Activated naive CD4-positive, alpha-beta T cell treated with anti-CD3 and anti-CD28 coated beads for 36 hours (primary cell): ENCODE measurements around the gene MSANTD2. TPM values are rescaled to one million over a fixed set of nuclear protein-coding genes. Genes with fewer than 3 reads are reported as not detected.

Source experiments
- CTCF ChIA-PET: fragments of 350-600 bp; sonication (Branson Sonifier 250); formaldehyde crosslinking; loops from one replicate; lab custom pipeline; 2021; ENCODE audit warnings: antibody characterized with exemption; lab: Charles Lee
- DNase-seq: peaks from one replicate; pipeline ENCODE4 v3.0.0-alpha.2; 2020
- H3K27ac Mint-ChIP-seq: one replicate; pipeline ENCODE4 v1.8.0; 2021; ENCODE audit warnings: mild to moderate bottlenecking, mixed read lengths
- H3K27me3 Mint-ChIP-seq: one replicate; pipeline ENCODE4 v1.8.0; 2021; ENCODE audit warnings: low read depth, mixed read lengths
- H3K36me3 Mint-ChIP-seq: one replicate; pipeline ENCODE4 v1.8.0; 2021; ENCODE audit warnings: low read depth, mixed read lengths
- H3K4me1 Mint-ChIP-seq: one replicate; pipeline ENCODE4 v1.8.0; 2021; ENCODE audit warnings: low read depth, mixed read lengths
- H3K4me3 Mint-ChIP-seq: one replicate; pipeline ENCODE4 v1.8.0; 2021; ENCODE audit warnings: mild to moderate bottlenecking, moderate library complexity, mixed read lengths
- H3K9me3 Mint-ChIP-seq: one replicate; pipeline ENCODE4 v1.8.0; 2021; ENCODE audit warnings: mixed read lengths
- intact Hi-C: fragments of 100-400 bp; cut with micrococcal nuclease; formaldehyde crosslinking; loops from one replicate; pipeline ENCODE4 v1.15.1; 2023
- total RNA-seq, 2 experiments: library from RNA; stranded (reverse); gene quantifications; one replicate each; pipeline ENCODE4 v1.2.3, GENCODE V29; 2021

MSANTD2 gene
- total RNA-seq, 2 experiments from 2014 or later: 3.8 to 4.2 TPM

DNA sequence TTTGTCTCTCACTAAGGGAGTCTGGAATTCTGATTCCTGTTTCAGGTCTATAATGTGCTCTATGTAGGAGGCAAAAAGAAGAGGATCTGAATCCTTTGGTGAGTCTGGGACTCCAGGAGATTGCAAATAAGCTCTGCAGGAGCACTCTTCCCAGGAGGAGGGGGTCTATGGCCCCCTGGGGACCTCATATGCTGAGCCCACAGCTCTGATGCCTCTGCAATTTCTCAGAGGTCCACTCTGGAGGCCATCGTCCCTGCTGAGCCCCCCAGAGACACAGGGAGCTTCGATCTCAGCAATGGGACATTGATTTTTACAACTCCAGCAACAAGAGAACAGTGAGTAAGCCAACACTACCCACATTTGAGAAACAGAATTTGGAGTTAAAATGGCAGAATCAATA is 80.7 kb downstream of the MSANTD2 start:
- H3K4me3 Mint-ChIP-seq: no peak overlapping the region
- H3K9me3 Mint-ChIP-seq: no peaks in the 10 kb centered on the region
- peaks cover 24% of the 10 kb centered on the region for H3K27me3 Mint-ChIP-seq
- H3K27ac Mint-ChIP-seq: no peak overlapping the region
- H3K4me1 Mint-ChIP-seq: peaks cover 23% of the 10 kb centered on the region
- no peaks in the 10 kb centered on the region for H3K36me3 Mint-ChIP-seq
- no peak for DNase-seq
- CTCF ChIA-PET: no interaction called here
- intact Hi-C loops: no loop called here

DNA sequence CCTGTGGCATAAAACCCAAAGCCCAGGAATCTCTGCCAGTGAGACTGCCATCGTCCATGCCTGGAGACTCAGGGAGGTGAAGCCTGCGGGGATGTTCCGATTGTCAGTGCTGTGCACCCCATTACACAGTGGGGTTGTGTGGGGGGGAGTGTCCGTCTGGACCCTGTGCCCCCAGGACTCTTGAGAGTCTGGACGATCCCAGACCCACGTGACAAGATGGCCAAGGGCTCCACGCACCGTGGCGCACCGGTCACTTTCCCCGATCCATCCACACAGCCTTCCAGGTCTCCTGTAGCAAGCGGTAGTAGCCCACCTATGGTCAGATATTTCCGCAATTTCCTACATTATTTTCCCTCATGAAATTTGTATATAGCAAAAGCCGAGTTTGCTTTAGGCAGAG is 81.4 kb downstream of the MSANTD2 start:
- intact Hi-C loops: no loop called here
- no peak for DNase-seq
- Mint-ChIP-seq H3K36me3 (no peaks in the 10 kb centered on the region), H3K4me3 (no peak overlapping the region), H3K4me1 (peaks cover 23% of the 10 kb centered on the region), H3K27me3 (peaks cover 26% of the 10 kb centered on the region), H3K27ac (no peak overlapping the region), H3K9me3 (no peaks in the 10 kb centered on the region)
- CTCF ChIA-PET: no interaction called here

DNA sequence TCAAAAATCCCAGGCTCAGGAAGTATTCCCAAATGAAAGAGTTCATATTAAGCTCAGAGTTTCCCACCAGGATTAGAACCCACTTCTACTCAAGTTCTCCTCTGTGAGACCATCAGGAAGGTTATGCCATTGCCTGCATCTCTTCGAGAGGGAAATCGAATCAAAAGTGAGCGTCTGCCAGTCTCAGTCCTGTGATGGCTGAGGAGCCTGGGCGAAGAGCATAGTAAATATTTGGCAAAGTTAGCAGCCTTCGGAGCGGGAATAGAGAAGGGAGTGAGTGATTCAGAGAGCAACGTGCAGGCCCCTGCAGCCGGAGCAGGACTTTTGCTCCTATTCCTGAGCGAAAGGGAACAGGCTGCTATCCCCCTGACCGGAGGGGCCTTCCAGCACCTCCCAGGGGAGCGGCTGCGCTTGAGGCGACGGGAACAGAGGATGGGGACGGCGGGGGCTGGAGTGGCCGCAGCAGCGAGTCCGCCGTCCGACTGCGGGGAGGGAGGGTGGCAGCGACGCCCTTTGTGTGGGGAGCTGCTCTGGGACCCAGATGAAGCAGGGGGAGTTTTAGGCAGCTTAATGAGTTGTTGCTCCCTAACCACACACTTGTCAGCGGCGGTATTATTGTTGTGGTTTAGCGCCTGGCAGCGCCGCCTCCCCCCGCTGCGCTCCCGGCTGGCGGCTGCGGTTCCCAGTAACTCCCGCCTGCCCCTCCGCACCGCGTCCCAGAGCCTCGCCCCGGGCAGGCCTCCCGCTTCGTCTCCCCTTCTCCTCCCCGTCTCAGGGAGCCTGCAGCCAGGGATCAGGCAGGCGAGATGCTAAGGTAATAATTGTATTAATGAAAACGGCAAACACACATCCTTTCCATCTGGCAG is 82.2 kb downstream of the MSANTD2 start:
- CTCF ChIA-PET: interaction anchor here (1.1 kb wide), 1 partner anchor 49 kb away, joined by 3 read pairs; no protein-coding TSS in a partner anchor
- H3K27me3 Mint-ChIP-seq: peaks cover 26% of the 10 kb centered on the region
- DNase-seq: peak; percentile 54
- intact Hi-C loops: no loop called here
- peaks cover 23% of the 10 kb centered on the region for H3K4me1 Mint-ChIP-seq
- H3K4me3 Mint-ChIP-seq: peak overlapping the region; percentile 58
- H3K36me3 Mint-ChIP-seq: no peaks in the 10 kb centered on the region
- H3K9me3 Mint-ChIP-seq: no peaks in the 10 kb centered on the region
- H3K27ac Mint-ChIP-seq: no peak overlapping the region

DNA sequence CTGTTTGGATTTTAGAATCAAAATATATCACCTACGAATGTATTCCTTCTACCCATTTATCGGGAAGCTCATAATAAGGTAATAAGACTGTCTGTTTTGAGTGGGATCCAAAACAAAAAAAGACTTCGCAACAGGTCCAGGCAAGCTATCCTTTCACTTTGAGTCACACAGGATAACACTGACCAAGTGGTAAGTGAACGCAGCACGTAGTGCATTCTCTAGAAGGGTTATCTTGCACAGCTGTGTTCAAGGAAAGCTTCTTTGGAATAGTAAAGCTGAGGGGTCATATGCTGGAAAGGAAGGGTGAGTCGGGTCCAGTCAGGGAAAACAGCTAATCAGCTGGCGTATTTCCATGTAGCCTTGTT is 82.8 kb downstream of the MSANTD2 start:
- Mint-ChIP-seq H3K4me1 (peaks cover 17% of the 10 kb centered on the region), H3K27ac (no peak overlapping the region), H3K27me3 (peaks cover 26% of the 10 kb centered on the region), H3K9me3 (no peaks in the 10 kb centered on the region), H3K4me3 (peak overlapping the region; percentile 58), H3K36me3 (no peaks in the 10 kb centered on the region)
- CTCF ChIA-PET: interaction anchor here (0.9 to 1.1 kb wide), 2 partner anchors 48 to 72 kb away, joined by 3 read pairs; no protein-coding TSS in a partner anchor
- DNase-seq: no peak
- intact Hi-C loops: no loop called here

DNA sequence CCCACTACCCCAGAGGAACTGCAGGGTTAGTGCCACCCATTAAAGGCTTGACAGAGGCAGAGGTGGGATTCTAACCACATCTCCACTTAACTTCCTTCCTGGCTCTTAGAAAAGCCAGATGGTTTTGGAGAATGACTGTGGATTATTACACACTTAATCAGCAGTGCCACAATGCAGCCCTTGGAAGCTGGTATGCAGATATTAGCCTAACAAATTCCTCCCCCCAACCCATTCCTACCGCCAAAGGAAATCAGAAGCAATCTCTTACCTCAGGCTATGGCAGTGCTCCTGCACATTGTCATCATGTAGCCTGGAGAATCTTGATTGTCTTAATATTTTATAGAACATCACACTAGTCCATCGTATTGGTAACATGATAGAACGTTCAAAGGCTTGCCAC is 83.6 kb downstream of the MSANTD2 start:
- CTCF ChIA-PET: interaction anchor here (0.9 kb wide), 1 partner anchor 71 kb away, joined by 3 read pairs; no protein-coding TSS in a partner anchor

More for the DNA sequence above, 83.6 kb downstream of the MSANTD2 start:
- intact Hi-C loops: no loop called here
- DNase-seq: no peak
- H3K27me3 Mint-ChIP-seq: peaks cover 26% of the 10 kb centered on the region
- no peaks in the 10 kb centered on the region for H3K36me3 Mint-ChIP-seq
- H3K9me3 Mint-ChIP-seq: no peaks in the 10 kb centered on the region
- H3K4me1 Mint-ChIP-seq: peaks cover 11% of the 10 kb centered on the region
- no peak overlapping the region for H3K27ac Mint-ChIP-seq
- no peak overlapping the region for H3K4me3 Mint-ChIP-seq

Other genes with a start within 250 kb of the MSANTD2 start
- gene OR8A1, start 230.4 kb downstream of the MSANTD2 start, total RNA-seq: not detected
- not detected for gene PANX3, start 189.0 kb downstream of the MSANTD2 start, total RNA-seq
- 10 to 100 TPM; 28.3 to 28.6 TPM for gene TBRG1, start 177.5 kb downstream of the MSANTD2 start, total RNA-seq
- gene SIAE, start 126.7 kb downstream of the MSANTD2 start, total RNA-seq: 10 to 100 TPM in 1 of 2 experiments, 1 to 10 TPM in 1; 7.8 to 10.8 TPM
- 1 to 10 TPM; 3.9 to 5.1 TPM for gene SPA17, start 126.5 kb downstream of the MSANTD2 start, total RNA-seq
- gene NRGN, start 60.5 kb downstream of the MSANTD2 start, total RNA-seq: 10 to 100 TPM; 10.3 to 10.8 TPM
- gene VSIG2, start 48.2 kb downstream of the MSANTD2 start, total RNA-seq: under 1 TPM; 0.20 to 0.29 TPM
- gene ESAM, start 38.1 kb downstream of the MSANTD2 start, total RNA-seq: 1 to 10 TPM; 1.0 to 1.2 TPM
- 10 to 100 TPM; 24.2 to 24.5 TPM for gene ROBO3, start 65.0 kb upstream of the MSANTD2 start, total RNA-seq
- gene ROBO4, start 97.5 kb upstream of the MSANTD2 start, total RNA-seq: not detected
- gene HEPN1, start 118.8 kb upstream of the MSANTD2 start, total RNA-seq: not detected
- not detected for gene HEPACAM, start 135.6 kb upstream of the MSANTD2 start, total RNA-seq
- 1 to 10 TPM; 6.1 to 7.3 TPM for gene CCDC15, start 153.8 kb upstream of the MSANTD2 start, total RNA-seq